Large intestine (tissue), 3 donors: ENCODE data around the gene FFAR1. TPM values are rescaled to one million over a fixed set of nuclear protein-coding genes. Genes with fewer than 3 reads are reported as not detected.
"Not testable (repeated sequence)": the region's sequence is repeated elsewhere in the genome, so short reads cannot be mapped to it uniquely, and the experiment has no call there.

Experiments used
- DNase-seq, 2 donors: peaks; one replicate each; pipeline versions ENCODE4 v3.0.0 to v3.0.0-alpha.2; 2013
- H3K27ac ChIP-seq: one replicate; pipeline ENCODE4 v1.5.1; 2013; ENCODE audit warnings: low read length
- H3K27me3 ChIP-seq: 2 replicates; pipeline ENCODE4 v1.6.1; 2013; ENCODE audit warnings: low read length; ENCODE audit not compliant: control insufficient read depth, insufficient read depth
- H3K36me3 ChIP-seq: 2 replicates; pipeline ENCODE4 v1.6.1; 2013; ENCODE audit warnings: low read length; ENCODE audit not compliant: control insufficient read depth, insufficient read depth
- H3K4me1 ChIP-seq: one replicate; pipeline ENCODE4 v1.6.1; 2013; ENCODE audit warnings: low read length; ENCODE audit not compliant: control insufficient read depth, insufficient read depth
- H3K4me3 ChIP-seq: one replicate; pipeline ENCODE4 v1.5.1; 2013; ENCODE audit warnings: low read length
- H3K9me3 ChIP-seq: one replicate; pipeline ENCODE4 v1.6.1; 2013; ENCODE audit warnings: mild to moderate bottlenecking, low read depth, low read length, moderate library complexity; ENCODE audit not compliant: control insufficient read depth
- WGBS: methylation state at CpG from one replicate; pipeline ENCODE4 v1.1.5; 2013; ENCODE audit warnings: low lambda C conversion rate; ENCODE audit not compliant: insufficient coverage; 5-methylcytosine and 5-hydroxymethylcytosine counted together
- polyA plus RNA-seq: library from polyadenylated mRNA; unstranded; fragments of 120-200 nt; gene quantifications from one replicate; pipeline ENCODE4 v1.2.1, GENCODE V29; 2013

Gene FFAR1
- polyA plus RNA-seq, 1 donor: 1.8 TPM

DNA sequence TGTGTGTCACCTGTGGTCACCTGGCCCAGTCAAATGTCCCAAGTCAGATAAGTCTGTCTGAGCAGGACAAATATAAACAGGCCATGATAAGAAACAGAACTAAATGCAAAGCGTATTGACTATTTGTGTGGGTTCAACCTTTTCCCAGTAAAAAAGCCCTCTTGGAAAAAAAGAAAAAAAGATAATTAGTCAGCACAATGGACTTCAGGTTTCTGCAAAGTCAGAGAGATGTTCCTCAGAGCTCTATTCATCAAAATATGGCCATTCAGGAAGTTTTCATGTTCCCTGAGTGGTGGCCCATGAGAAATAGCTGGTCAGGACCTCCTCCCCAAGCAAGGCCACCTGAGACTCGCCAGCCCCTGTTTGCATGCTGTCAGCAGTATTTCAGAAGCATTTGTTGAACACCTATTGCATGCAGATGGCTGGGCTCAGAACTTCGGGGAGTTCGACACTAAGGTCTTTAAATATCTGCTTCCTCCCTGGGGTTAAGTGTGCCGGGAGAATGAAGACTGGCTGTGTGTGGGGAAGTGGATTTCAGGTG lies 13.2 kb downstream of the FFAR1 start:
- H3K4me3 ChIP-seq: no peak overlapping the region
- no peaks in the 10 kb centered on the region for H3K4me1 ChIP-seq
- peaks cover 4% of the 10 kb centered on the region for H3K27me3 ChIP-seq
- no peak for DNase-seq
- H3K36me3 ChIP-seq: no peaks in the 10 kb centered on the region
- WGBS: no CpG with 5 or more reads among the region's 5 CpGs
- no peak overlapping the region for H3K27ac ChIP-seq
- H3K9me3 ChIP-seq: no peaks in the 10 kb centered on the region

GRCh38 chr19:35362261-35363000 lies 14.7 kb downstream of the FFAR1 start:
- WGBS: no CpG with 5 or more reads among the region's 14 CpGs
- H3K27me3 ChIP-seq: peaks cover 4% of the 10 kb centered on the region
- no peak overlapping the region for H3K4me3 ChIP-seq
- no peak for DNase-seq
- no peak overlapping the region for H3K27ac ChIP-seq
- H3K4me1 ChIP-seq: no peaks in the 10 kb centered on the region
- no peaks in the 10 kb centered on the region for H3K9me3 ChIP-seq
- H3K36me3 ChIP-seq: no peaks in the 10 kb centered on the region

DNA sequence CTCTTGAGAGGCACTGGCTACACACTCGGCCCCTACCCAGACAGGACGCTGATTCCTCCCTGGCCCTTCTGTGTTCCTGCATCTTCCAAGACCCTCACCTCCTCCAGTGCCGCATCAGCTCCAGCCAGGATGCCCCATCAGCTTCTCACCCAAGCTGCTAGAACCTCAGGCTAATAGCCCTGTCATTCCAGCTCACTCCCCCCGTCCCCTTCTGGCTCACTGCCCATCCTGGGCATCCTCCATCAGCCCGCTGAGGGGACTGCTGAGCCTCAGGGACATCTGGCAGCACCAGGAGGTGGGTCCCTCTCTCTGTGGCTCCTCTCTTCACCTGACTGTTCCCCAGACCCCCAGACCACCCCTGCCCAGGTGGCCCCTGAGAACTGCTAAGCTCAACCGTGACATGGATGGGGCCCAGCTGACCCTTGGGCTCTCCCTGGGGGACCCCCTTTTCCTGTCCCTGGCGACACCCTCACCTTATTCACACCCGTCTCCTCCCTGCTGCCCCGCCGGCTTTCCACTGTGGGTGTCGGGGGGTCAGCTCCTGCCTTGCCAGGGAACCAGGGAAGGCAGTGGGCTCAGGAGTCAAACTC lies 15.4 kb downstream of the FFAR1 start:
- no peaks in the 10 kb centered on the region for H3K4me1 ChIP-seq
- no CpG with 5 or more reads among the region's 11 CpGs for WGBS
- DNase-seq: no peak
- no peaks in the 10 kb centered on the region for H3K9me3 ChIP-seq
- no peak overlapping the region for H3K4me3 ChIP-seq
- H3K36me3 ChIP-seq: no peaks in the 10 kb centered on the region
- no peak overlapping the region for H3K27ac ChIP-seq
- peaks cover 4% of the 10 kb centered on the region for H3K27me3 ChIP-seq

DNA sequence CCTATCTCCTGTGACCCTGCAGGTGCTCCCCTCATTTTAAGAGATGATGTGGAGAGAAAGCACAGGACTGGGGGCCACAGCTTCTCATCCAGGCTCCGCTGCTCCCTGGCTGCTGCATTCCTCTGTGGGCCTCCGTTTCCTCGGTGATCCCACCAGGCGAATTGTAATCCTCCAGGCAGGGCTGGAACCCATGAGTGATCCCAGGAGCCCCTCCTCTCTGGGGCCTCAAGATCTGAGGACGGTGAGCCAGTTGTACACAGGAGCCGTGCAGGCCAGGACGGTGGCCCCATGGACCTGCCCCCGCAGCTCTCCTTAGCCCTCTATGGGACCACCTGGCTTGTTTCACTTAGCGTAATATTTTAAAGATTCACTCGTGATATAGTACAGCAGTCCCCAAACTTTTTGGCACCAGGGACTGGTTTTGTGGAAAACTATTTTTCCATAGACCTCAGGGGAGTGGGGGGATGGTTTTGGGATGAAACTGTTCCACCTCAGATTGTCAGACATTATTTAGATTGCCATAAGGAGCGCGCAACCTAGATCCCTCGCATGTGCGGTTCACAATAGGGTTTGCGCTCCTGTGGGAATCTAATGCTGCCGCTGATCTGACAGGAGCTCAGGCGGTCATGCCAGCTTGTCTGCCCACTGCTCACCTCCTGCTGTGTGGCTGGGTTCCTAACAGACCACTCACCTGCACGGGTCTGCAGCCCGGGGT lies 16.2 kb downstream of the FFAR1 start:
- Histone ChIP-seq H3K4me3 (no peak overlapping the region), H3K36me3 (no peaks in the 10 kb centered on the region), H3K27me3 (peaks cover 4% of the 10 kb centered on the region), H3K4me1 (no peaks in the 10 kb centered on the region), H3K27ac (no peak overlapping the region), H3K9me3 (no peaks in the 10 kb centered on the region)
- WGBS: no CpG with 5 or more reads among the region's 19 CpGs
- DNase-seq: no peak

- H3K36me3 ChIP-seq: no peaks in the 10 kb centered on the region
- no peak overlapping the region for H3K27ac ChIP-seq
- H3K27me3 ChIP-seq: peaks cover 4% of the 10 kb centered on the region
- no peak for DNase-seq
- no peak overlapping the region for H3K4me3 ChIP-seq
- WGBS: no CpG with 5 or more reads among the region's 4 CpGs
- H3K4me1 ChIP-seq: no peaks in the 10 kb centered on the region
- H3K9me3 ChIP-seq: no peaks in the 10 kb centered on the region
These were observed 17.6 kb downstream of the FFAR1 start for GRCh38 chr19:35365303-35365702.

- Histone ChIP-seq H3K9me3 (no peaks in the 10 kb centered on the region), H3K36me3 (no peaks in the 10 kb centered on the region), H3K27ac (no peak overlapping the region), H3K27me3 (no peaks in the 10 kb centered on the region), H3K4me3 (no peak overlapping the region), H3K4me1 (no peaks in the 10 kb centered on the region)
- DNase-seq: no peak
- WGBS: 88% methylated on average over 1 of the region's 1 CpG
These were observed 20.7 kb downstream of the FFAR1 start for GRCh38 chr19:35368378-35368777.

GRCh38 chr19:35369522-35369921 lies 21.8 kb downstream of the FFAR1 start:
- Histone ChIP-seq H3K27ac (no peak overlapping the region), H3K36me3 (no peaks in the 10 kb centered on the region), H3K4me1 (no peaks in the 10 kb centered on the region), H3K27me3 (no peaks in the 10 kb centered on the region), H3K9me3 (no peaks in the 10 kb centered on the region), H3K4me3 (no peak overlapping the region)
- no peak for DNase-seq

DNA sequence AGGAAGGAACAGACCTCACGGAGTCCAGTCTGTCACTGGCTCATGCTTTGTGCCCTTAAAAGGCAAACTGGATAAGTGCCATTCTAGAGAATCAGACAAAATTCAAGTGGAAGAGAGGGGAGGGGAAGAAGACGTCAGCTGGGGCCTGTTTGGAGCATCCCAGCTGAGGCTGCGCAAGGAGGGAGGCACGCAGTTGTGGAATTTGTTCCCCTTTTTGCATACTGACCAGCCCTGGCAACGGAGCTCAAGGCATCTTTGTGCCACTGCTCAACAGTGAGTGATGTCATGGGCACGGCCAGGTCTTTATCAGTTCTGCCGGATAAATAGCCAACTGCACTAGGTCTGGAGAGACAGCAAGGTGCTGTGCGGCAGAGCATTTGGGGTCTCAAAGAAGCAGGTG lies 23.0 kb downstream of the FFAR1 start, which contains the start of gene GPR42:
Gene GPR42 (plus strand): TSS at position 347 of the 400 bp plus-strand sequence. CDS start 292 bp downstream, outside the sequence.
- no peak for DNase-seq
- WGBS: no CpG with 5 or more reads among the region's 8 CpGs
- Histone ChIP-seq H3K4me3 (no peak within 1 kb of the TSS), H3K27ac (no peak within 1 kb of the TSS), H3K27me3 (no peaks in the 10 kb centered on the region), H3K4me1 (no peaks in the 10 kb centered on the region), H3K36me3 (no peaks in the 10 kb centered on the region), H3K9me3 (no peaks in the 10 kb centered on the region)

- Histone ChIP-seq H3K27ac (no peak overlapping the region), H3K4me1 (no peaks in the 10 kb centered on the region), H3K36me3 (no peaks in the 10 kb centered on the region), H3K9me3 (no peaks in the 10 kb centered on the region), H3K27me3 (no peaks in the 10 kb centered on the region), H3K4me3 (no peak overlapping the region)
- no CpG with 5 or more reads among the region's 7 CpGs for WGBS
- no peak for DNase-seq
These were observed 25.8 kb downstream of the FFAR1 start for GRCh38 chr19:35373492-35373891.

DNA sequence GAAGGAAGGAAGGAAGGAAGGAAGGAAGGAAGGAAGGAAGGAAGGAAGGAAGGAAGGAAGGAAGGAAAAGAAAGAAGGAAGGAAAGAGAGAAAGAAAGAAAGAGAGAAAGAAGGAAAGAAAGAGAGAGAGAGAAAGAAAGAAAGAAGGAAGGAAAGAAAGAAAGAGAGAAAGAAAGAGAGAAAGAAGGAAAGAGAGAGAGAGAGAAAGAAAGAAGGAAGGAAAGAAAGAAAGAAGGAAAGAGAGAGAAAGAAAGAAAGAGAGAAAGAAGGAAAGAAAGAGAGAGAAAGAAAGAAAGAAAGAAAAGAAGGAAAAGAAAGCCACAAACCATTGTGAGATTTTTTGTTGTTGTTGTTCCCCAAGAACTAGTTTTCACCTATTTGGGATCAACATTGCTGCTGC lies 26.3 kb downstream of the FFAR1 start:
- DNase-seq, H3K9me3 ChIP-seq, H3K4me3 ChIP-seq, H3K27me3 ChIP-seq, H3K4me1 ChIP-seq, H3K27ac ChIP-seq, H3K36me3 ChIP-seq: not testable (repeated sequence)
